SKM-1 treated with dmso at 0.1 percent for 144 hours (cell line): ENCODE results near the gene UROS.

Experiments used
- DNase-seq: peaks from one replicate; lab custom pipeline; 2025; ENCODE audit not compliant: unreplicated experiment; lab: John Stamatoyannopoulos, UW

The UROS gene

DNA sequence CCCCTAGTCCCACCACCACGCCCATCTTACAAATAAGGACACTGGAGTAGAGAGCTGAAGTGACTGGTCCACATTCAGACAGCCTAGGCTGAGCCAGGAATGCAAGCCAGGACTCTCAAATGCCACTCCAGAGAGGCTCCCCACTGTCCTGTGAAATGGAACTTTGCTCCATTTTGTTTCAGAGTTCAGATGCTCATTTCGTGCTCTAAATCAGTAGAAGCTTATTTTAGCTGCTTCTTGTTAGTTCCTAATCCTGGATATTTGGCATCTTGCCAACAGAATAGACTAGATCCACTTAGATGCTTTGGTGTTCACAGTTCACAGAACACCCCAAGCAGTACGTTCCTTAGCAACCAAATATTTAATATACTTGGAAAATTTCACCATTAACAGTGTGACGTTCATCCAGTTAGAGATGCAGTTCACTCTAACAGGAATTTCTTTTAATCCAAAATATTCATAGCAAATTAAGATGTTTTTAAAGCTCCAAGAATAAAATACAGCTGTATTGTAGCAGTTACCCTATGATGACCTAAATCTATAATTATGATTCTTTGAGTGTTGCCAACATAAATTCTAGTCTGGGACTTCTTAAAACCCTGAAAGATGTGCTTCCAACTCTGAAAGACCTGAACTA, 54.7 kb downstream of the UROS start:
- DNase-seq = no peak

DNA sequence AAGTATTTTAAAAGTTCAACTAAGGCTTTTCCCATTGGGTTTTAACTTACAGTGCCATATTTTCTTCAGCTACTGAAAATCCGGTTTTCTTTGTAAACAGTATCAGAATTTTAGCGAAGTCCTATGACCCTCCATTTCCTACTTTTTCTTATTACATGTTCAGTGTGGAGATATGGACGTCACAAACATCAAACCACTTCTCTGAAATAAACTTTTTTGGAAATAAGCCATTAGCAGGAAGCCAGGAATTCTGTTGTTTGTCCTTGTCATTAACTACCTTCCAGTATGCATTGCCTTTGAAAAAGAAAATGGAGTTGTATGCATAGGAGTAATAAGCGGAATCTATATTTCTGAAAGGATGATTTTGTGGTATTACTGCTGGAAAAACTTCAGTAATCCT, 56.5 kb downstream of the UROS start:
- DNase-seq = no peak

DNA sequence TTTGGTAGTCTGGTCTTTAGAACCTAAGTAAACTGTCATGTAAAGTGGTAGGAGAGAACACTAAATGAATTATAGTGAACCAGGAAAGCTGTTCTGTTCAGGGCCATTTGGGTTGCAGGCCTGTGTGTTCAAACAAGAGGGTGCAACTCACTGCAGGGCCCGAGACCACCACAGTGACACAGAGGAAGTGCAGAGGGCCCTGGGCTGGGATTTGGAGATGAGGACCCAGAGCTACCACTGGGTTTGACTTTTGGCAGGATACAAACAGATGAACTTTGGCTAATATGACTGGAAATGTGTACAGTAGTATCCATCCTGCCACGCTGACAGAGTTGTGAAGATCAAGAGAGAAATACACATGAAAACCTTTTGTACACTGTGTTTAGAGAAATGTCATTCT, 57.2 kb downstream of the UROS start:
- no peak for DNase-seq

DNA sequence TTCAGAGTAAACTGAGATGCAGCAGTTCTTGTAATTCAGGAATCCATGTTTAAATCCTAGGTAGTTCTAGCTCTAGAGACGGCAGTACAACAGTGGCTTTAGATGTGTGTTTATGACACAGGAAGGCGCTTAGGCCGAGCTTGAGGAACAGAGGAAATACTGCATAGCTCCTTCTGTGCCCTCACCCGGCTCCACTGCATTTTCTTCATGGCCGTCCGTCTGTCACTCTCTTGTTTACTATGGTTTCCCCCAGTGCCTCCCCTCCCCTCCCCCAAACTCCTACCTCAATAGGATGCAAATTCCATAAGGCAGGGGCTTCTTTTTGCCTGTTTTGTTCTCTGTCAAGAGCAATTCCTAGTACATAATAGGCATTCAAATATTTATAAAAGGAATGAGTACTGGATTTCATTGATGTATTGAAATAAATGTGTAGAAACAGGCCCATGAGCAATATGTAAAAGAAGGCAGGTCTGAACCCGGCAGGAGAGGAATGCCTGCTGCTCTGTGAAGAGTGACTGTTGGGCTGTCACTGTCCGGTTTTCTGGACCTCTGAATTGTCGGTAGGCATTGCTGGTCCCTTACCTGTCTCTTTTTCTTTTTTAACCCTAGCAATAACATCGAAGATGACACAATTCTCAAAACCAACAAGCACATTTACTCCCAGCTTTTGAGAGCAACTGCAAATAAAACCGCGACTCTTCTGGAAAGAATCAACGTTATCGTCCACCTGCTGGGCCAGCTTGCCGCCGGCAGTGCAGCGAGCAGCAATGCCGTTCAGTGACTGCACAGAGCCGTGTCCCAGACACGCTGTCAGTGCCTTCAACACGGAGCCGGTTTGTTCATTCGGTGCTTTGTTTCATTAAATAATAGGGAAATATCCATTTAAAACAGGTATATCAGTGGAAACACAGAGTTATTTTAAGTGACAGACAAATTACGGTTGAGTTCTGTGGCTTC, 60.1 kb downstream of the UROS start:
- DNase-seq = no peak

DNA sequence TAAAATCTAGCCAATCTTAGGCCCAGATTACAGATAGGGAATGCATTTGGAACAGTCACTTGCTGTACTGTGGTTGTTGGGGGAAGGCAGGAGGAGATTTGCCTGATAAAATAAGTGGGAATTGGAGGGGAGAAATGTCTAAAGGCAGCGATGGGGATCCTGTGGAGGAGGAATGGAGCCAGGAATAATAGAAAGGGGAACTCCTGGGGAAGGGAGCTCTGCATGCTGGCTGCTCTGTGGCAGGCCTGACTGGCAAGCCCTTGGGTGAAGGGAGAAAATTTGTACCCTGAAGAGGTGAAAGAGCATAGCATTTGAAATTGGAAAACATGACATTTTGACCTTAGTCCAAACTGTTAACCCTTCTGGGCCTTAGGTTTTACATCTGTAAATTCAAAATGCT, 61.1 kb downstream of the UROS start:
- no peak for DNase-seq

DNA sequence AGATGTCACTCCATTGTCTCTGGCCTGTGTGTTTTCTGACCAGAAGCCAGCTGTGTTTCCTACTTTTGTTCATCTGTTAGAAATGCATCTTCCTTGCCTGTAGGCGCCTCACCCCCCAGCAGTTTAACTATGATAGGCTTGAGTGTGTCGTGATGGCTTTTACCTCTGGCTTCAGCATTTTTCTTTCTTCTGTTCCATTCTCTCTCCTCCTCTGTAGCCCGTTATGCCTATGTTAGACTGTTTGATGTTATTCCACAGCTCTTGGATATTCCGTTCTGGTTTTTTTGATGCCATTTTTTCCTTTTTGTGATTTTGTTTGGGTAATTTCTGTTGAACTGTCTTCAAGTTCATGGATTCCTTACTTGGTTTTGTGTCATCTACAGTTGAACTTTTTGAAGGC, 65.3 kb downstream of the UROS start:
- no peak for DNase-seq

DNA sequence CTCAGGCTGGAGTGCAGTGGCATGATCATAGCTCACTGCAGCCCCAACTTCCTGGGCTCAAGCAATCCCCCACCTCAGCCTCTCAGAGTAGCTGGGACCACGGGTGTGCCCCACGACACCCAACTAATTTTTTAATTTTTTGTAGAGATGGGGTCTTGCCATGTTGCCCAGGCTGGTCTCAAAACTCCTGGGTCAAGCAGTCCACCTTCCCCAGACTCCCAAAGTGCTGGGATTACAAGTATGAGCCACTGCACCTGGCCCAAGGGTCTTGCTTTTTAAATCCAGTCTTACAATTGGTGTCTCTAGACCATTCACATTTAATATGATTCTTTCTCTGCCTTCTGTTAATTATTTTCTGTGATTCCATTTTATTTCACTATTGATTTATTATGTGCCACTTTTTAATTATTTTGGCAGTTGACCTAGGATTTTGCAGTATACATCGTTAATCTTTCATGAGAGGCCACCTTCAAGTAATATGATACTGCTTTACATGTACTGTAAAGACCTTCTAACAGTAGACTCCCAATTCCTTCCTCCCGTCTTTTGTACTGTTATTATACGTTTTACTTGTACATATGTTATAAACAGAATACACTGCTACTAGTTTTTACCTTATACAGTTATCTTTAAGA, 66.1 kb downstream of the UROS start:
- DNase-seq = no peak

DNA sequence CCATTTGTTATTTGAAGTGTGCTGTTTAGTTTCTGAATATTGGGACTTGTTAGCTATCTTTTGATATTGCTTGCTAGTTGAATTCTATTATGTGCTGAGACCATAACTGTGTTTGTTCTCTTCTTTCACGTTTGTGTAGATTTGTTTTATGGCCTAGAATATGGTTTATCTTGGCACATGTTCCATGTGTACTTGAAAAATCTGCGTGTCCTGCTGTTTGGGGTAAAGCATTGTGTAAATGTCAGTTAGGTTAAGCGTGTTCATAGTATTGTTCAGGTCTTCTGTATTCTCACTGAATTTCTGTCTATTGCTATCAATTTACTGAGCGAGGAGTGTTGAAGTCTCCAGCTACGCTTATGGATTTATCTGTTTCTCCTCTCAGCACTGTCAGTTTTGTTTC, 66.9 kb downstream of the UROS start:
- DNase-seq = no peak

DNA sequence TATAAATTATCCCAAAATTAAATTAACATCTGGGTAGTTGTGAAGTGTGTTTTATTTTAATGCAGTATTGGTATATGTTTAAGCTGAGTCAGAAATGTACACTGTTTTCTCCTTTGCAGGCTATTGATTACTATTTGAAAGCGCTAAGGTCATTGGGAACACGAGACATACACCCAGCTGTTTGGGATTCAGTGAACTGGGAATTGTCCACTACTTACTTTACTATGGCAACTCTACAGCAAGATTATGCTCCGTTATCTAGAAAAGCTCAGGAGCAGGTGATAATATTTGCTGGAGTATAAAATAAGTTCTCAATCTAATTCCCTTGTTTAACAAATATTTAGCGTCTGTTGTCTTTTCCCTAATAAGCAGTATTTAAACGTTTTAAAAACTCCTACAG, 75.6 kb downstream of the UROS start:
- no peak for DNase-seq

DNA sequence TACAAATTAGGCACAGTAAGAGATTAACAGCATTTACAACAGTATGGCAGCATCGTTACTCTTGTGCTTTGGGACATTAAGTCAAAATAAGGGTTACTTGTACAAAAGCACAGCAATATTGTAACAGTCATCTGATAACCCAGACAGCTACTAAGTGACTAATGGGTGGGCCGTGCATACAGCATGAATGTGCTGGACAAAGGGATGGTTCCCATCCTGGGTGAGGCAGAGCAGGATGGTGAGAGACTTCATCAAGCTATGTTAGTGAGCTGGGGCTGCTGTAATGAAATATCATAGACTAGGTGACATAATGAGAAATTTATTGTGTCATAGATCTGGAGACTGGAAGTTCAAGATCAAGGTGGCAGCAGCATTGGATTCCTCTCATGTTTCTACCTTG, 78.1 kb downstream of the UROS start:
- no peak for DNase-seq

DNA sequence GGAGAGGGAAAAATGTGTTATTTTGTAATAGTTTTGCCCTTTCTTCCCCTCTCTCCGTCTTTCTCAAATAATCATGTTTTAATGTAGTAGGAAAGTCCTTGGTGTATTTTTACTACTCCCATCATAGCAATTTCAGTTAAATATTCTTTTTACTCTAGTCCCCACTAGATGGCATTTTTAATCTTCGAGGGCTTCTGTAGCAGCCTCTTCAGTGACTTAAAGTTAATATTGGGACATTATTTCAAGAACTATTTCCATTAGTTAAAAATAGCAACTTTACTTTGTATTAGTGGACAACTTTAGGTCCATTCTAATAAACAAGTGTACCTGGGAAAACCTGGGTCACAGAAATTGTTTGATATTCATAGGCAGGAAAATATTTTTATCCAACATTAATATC, 80.6 kb downstream of the UROS start:
- DNase-seq = no peak

DNA sequence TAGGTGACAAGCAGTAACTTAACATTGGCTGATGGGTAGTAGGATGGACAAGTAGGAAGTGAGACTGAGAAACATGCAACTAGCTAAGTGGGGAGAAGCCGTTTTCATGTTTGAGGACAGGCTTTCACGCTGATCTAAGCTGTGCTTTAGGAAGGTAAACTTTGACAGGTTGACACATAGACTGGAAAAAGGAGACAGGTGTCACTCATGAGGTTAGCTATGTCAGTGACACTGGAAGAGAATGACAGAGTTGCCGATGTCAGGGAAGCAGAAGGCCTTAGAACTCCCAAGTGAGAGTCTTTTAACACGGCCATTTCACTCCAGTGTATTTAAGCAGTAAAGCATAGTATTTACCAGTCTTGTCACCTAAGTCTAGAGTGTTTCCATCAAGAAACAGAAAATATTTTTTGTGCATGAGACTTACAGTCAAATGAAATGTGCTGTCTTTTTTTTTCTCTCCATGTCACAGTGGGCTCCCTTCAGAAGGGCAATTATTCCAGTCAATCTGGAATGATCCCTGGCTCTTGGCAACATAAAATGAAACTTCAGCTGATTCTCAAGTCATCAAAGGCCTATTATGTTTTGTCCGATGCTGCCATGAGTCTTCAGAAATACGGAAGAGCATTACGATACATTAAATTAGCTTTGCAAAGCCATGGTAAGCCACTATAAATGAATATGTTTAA, 82.9 kb downstream of the UROS start:
- DNase-seq = no peak
